HG03575 (cell line): ENCODE measurements around the gene PEAK3.

Experiments used
- ATAC-seq: cut with Tn5 transposase; IDR thresholded peaks from one replicate; pipeline ENCODE4 v1.9.1; 2021; ENCODE audit not compliant: unreplicated experiment, insufficient number of reproducible peaks, low FRiP score; ENCODE audit errors: extremely low read depth

The PEAK3 gene

DNA sequence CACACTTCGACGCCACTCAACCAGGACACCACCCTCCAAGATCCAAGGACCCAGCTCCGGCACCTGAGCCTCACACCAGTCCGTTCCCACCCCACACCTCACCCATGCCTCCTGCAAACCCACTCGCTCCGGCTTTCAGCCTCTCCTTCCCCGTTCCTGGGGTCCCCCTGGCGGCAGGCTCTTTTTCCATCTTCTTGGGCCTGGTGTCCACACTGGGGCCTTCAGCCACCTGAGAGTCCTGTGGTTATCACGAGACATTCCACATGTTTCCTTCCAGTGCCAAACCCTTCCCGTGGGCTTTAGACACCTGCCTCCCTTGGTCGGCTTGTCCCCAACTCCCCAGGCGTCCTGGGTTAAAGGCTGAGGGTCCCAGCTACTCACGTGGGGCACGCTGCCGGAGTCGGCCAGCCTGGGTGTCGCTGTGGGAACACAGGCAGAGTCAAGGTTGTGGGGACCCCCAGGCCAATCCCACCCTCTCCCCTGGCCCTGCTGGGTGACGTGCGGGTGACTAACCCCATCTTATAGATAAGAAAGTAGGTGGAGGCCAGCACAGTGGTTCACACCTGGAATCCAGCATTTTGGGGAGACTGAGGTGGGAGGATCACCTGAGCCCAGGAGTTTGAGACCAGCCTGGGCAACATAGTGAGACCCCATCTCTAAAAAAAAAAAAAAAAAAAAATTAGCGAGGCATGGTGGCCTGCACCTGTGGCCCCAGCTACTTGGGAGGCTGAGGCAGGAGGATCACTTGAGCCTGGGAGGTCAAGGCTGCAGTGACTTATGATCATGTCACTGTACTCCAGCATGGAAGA is 27.7 kb downstream of the PEAK3 start:
- no peak for ATAC-seq

- ATAC-seq = no peak
Measured at GRCh38 chr19:2253106-2254063, 28.6 kb downstream of the PEAK3 start.

DNA sequence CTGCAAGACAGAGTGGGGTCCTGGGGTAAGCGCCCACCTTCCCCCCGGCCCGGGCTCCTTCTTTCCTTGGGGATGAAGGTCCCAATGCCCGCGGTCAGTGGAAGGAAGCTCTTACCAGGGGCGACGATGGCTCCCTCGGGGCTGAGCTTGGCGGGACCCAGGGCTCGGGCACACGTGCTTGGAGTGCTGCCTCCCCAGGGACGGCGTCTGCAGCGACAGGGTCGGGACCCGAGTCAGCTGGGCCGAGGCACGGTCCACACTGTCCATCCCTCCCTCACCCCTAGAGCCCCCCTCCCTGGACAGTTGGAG is 29.2 kb downstream of the PEAK3 start:
- no peak for ATAC-seq

GRCh38 chr19:2252055-2252796 is 29.7 kb downstream of the PEAK3 start:
- ATAC-seq = no peak

GRCh38 chr19:2251106-2252054 is 30.6 kb downstream of the PEAK3 start:
- ATAC-seq = no peak

GRCh38 chr19:2250766-2251105 is 31.2 kb downstream of the PEAK3 start:
- no peak for ATAC-seq

DNA sequence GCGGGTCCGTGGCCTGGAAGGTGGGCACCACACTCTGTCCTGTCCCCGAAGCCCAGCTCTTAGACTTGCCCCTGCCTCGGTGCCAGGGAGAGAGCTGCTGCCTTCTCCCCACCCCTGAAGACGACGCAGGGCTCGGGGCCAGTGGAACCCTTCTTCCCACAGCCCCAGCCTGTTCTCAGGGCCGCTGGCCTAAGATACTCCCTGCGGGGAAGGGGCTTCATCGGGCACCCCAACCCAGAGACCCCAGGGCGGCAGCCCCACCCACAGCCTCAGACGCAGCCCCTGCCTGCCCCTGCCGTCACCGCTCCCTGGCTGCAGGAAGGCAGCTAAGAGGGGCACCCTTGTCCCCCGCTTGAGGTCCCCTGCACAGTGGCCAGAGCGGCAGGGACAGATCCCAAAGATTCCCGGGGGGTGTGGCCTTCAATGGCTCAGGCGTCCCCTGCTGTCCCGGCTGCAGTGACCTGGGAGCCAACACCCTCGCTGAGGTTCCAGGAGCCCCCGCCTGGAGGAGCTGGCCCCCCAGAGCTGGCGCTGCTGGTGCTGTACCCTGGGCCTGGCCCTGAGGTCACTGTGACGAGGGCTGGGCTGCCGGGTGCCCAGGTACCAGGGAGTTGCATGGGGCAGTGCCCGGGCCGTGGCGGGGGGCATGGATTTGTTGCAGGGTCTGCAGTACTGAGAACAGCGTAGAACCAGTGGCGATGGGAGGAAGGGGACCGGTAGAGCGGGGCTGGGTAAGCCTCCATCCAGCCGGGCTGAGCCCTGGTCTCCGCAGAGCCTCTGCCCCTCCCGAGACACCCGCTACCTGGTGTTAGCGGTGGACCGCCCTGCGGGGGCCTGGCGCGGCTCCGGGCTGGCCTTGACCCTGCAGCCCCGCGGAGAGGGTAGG is 31.9 kb downstream of the PEAK3 start:
- no peak for ATAC-seq

GRCh38 chr19:2249010-2249866 is 32.7 kb downstream of the PEAK3 start, which contains the start of gene AMH:
Gene AMH, plus strand, starts transcription at chr19:2249323. Its CDS starts 10 bp downstream, at chr19:2249333.
- ATAC-seq = no peak

- ATAC-seq = no peak
Measured at GRCh38 chr19:2248136-2249009, 33.6 kb downstream of the PEAK3 start.

DNA sequence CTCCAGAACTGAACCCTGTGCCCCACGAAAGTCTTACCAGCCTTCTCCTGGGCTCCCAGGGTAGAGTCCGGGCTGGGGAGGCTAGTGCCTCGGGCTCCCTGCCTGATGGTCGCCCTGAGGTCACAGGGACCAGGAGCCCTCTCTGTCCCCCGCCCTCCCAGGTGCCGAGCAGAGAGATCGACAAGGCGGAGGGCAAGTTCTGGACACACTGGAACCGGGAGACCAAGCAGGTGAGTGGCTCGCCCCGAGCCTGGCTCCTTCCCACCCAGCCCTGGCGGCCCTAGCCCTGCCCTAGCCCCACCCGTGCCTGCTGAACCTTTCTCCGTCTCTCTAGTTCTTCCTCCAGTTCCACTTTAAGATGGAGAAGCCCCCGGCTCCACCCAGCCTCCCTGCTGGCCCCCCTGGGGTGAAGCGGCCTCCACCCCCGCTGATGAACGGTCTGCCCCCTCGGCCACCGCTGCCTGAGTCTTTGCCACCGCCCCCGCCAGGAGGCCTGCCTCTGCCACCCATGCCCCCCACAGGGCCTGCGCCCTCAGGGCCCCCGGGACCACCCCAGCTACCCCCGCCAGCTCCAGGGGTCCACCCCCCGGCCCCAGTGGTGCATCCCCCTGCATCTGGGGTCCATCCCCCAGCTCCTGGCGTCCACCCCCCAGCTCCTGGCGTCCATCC is 34.4 kb downstream of the PEAK3 start:
- ATAC-seq = no peak

GRCh38 chr19:2246801-2247361 is 35.1 kb downstream of the PEAK3 start:
- ATAC-seq = no peak

GRCh38 chr19:2246014-2246620 is 35.9 kb downstream of the PEAK3 start:
- no peak for ATAC-seq

- ATAC-seq = no peak
Measured at GRCh38 chr19:2245273-2245672, 36.7 kb downstream of the PEAK3 start.

DNA sequence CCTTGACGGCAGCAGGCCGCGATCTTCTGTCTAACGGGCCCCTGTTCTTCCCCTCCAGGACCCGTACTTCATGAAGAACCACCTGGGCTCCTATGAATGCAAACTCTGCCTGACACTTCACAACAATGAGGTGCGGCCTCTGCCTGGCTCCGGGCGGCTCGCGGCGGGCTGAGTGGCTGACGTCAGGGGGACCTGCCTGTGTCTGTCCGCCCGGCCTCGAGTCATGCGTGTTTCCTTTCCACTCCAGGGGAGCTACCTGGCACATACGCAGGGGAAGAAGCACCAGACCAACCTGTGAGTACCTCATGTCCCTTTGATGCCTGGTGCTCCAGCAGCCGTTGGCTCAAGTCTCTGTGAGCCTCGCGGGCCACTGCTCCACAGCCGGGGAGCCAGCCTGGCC is 37.5 kb downstream of the PEAK3 start:
- no peak for ATAC-seq

GRCh38 chr19:2244125-2244411 is 37.9 kb downstream of the PEAK3 start:
- no peak for ATAC-seq
